ENCODE measurements around the gene LRRC45. TPM values are rescaled to one million over a fixed set of nuclear protein-coding genes. Genes with fewer than 3 reads are reported as not detected.

The LRRC45 gene
- total RNA-seq, 1 experiment from 2014 or later = 41.5 TPM

GRCh38 chr17:82058230-82058854 lies 35.2 kb downstream of the LRRC45 start:
- intact Hi-C loops (cut with micrococcal nuclease; ENCODE audit: unreplicated experiment) = no loop called here
- ChIA-PET CTCF (no interaction called here), POLR2A (ENCODE audit: unreplicated experiment) (no interaction called here)
- H3F3A ChIP-seq (ENCODE audit: insufficient read depth, low read depth) = no peaks in the 10 kb centered on the region
- no peaks in the 10 kb centered on the region for H3K9me2 ChIP-seq (ENCODE audit: insufficient read depth)
- H3K27ac ChIP-seq = no peak overlapping the region
- TF ChIP-seq CTCF (conservative IDR thresholded peaks at IDR 0.05) (no peak), EZH2 (IDR thresholded peaks at IDR 0.05; ENCODE audit: low read depth) (no peak)
- no peaks in the 10 kb centered on the region for H3K4me1 ChIP-seq (replicated peaks; ENCODE audit: insufficient read depth)
- H3K9me3 ChIP-seq (ENCODE audit: insufficient read depth, low read depth) = no peaks in the 10 kb centered on the region
- H3K4me3 ChIP-seq = no peak overlapping the region
- H3K27me3 ChIP-seq (ENCODE audit: insufficient read depth, low read depth) = no peaks in the 10 kb centered on the region
- no peaks in the 10 kb centered on the region for H3K36me3 ChIP-seq (ENCODE audit: low read depth)
- H2AFZ ChIP-seq = no peak overlapping the region
- H3K4me2 ChIP-seq = no peak overlapping the region
- no peak for DNase-seq
- H3K79me2 ChIP-seq (ENCODE audit: low read depth) = no peaks in the 10 kb centered on the region
- H4K20me1 ChIP-seq (ENCODE audit: insufficient read depth) = no peaks in the 10 kb centered on the region
- BruUV-seq (replicated peaks) = no TSS peak

GRCh38 chr17:82058855-82059249 lies 35.7 kb downstream of the LRRC45 start:
- Histone ChIP-seq H3K36me3 (ENCODE audit: low read depth) (no peaks in the 10 kb centered on the region), H3K4me3 (no peak overlapping the region), H2AFZ (no peak overlapping the region), H3K9me3 (ENCODE audit: insufficient read depth, low read depth) (no peaks in the 10 kb centered on the region), H3K79me2 (ENCODE audit: low read depth) (0 out of 2 replicates have a peak, but pooled peaks cover 3% of the 10 kb centered on the region), H3F3A (ENCODE audit: insufficient read depth, low read depth) (no peaks in the 10 kb centered on the region), H4K20me1 (ENCODE audit: insufficient read depth) (no peaks in the 10 kb centered on the region), H3K9me2 (ENCODE audit: insufficient read depth) (no peaks in the 10 kb centered on the region), H3K4me2 (no peak overlapping the region), H3K4me1 (replicated peaks; ENCODE audit: insufficient read depth) (0 out of 2 replicates have a peak, but pooled peaks cover under 1% of the 10 kb centered on the region), H3K27me3 (ENCODE audit: insufficient read depth, low read depth) (no peaks in the 10 kb centered on the region), H3K27ac (no peak overlapping the region)
- no peak for DNase-seq
- TF ChIP-seq EZH2 (IDR thresholded peaks at IDR 0.05; ENCODE audit: low read depth) = no peak
- TF ChIP-seq CTCF (conservative IDR thresholded peaks at IDR 0.05) = no peak
- ChIA-PET POLR2A (ENCODE audit: unreplicated experiment) (interaction anchor here (0.6 kb wide), 1 partner anchor 21 kb away, joined by 6 read pairs; the partner anchor contains the start of gene DCXR), CTCF (no interaction called here)
- BruUV-seq (replicated peaks) = no TSS peak
- intact Hi-C loops (cut with micrococcal nuclease; ENCODE audit: unreplicated experiment) = no loop called here

GRCh38 chr17:82059272-82060000 lies 36.3 kb downstream of the LRRC45 start:
- 0 out of 2 replicates have a peak, but pooled peaks cover 8% of the 10 kb centered on the region for H3K79me2 ChIP-seq (ENCODE audit: low read depth)
- no peaks in the 10 kb centered on the region for H3K9me2 ChIP-seq (ENCODE audit: insufficient read depth)
- H3K27ac ChIP-seq = no peak overlapping the region
- 0 out of 2 replicates have a peak, but pooled peaks cover 5% of the 10 kb centered on the region for H3K4me1 ChIP-seq (replicated peaks; ENCODE audit: insufficient read depth)
- H3K9me3 ChIP-seq (ENCODE audit: insufficient read depth, low read depth) = no peaks in the 10 kb centered on the region
- H3F3A ChIP-seq (ENCODE audit: insufficient read depth, low read depth) = no peaks in the 10 kb centered on the region
- no peak overlapping the region for H3K4me3 ChIP-seq
- H3K36me3 ChIP-seq (ENCODE audit: low read depth) = no peaks in the 10 kb centered on the region
- no peak for DNase-seq
- no TSS peak for BruUV-seq (replicated peaks)
- POLR2A ChIA-PET (ENCODE audit: unreplicated experiment) = interaction anchor here (0.6 kb wide), 2 partner anchors 22 to 239 kb away, joined by 6 to 10 read pairs; partner anchors contain the start of gene DCXR
- H3K27me3 ChIP-seq (ENCODE audit: insufficient read depth, low read depth) = no peaks in the 10 kb centered on the region
- no peak overlapping the region for H2AFZ ChIP-seq
- intact Hi-C loops (cut with micrococcal nuclease; ENCODE audit: unreplicated experiment) = no loop called here
- H3K4me2 ChIP-seq = no peak overlapping the region
- CTCF ChIA-PET = no interaction called here
- H4K20me1 ChIP-seq (ENCODE audit: insufficient read depth) = no peaks in the 10 kb centered on the region
- TF ChIP-seq EZH2 (IDR thresholded peaks at IDR 0.05; ENCODE audit: low read depth) (no peak), CTCF (conservative IDR thresholded peaks at IDR 0.05) (no peak)
